Testis (tissue), 2 donors: ENCODE results near the gene SPIRE2.

Source experiments
- POLR2A ChIP-seq: fragments of 450-650 bp; IDR thresholded peaks from one replicate; pipeline ENCODE4 v1.6.1; 2017; ENCODE audit warnings: antibody characterized with exemption, mild to moderate bottlenecking, moderate library complexity
- TF ChIP-seq, protein P1 (sequence below), 3 experiments: fragments of 450-650 bp in 2 of 3; fragments of 200-600 bp in 1 of 3; sonication (generic) in 1 of 3; IDR thresholded peaks; one replicate each; pipeline ENCODE4 v1.5.1; 2016 to 2019; ENCODE audit warnings: antibody characterized with exemption in 3 of 3, mild to moderate bottlenecking in 2 of 3, moderate library complexity in 1 of 3

DNA sequence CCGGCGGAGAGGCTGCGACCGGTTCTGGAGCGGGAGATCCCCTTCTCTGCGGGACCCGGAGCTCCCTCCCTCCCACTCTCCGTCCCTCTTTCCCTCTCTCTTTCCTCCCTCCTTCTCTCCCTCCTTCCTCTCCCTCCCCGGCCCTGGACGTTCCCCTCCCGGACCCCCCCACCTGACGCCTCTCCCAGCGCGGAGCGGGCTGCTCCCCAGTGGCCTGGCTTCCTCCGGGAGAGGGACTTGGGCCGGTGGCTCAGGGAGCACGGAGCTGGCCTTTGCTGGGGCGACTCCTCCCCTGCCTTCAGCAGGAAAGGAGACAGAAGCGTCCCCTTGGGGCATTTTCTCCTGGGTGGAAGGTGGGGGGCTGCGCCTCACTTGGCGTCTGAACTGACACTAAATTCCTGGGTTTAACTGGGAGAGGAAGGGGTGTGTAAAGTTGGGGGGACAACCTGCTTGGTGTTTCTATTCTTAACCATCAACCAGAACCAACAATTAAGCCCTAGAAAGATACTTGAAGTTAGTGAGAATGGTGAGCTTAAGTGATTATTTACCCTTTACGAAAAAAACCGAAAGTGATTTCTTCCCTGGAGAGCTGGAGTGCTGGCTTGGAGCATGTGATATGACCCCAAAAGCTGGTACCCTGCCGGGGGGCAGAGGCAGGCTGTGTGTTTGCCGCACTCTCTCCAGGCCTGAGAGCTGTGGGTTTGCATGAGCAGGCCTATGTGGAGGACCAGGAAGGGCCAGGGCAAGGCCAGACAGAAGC lies 775 bp downstream of the SPIRE2 start:
- TF ChIP-seq, protein P1, sequence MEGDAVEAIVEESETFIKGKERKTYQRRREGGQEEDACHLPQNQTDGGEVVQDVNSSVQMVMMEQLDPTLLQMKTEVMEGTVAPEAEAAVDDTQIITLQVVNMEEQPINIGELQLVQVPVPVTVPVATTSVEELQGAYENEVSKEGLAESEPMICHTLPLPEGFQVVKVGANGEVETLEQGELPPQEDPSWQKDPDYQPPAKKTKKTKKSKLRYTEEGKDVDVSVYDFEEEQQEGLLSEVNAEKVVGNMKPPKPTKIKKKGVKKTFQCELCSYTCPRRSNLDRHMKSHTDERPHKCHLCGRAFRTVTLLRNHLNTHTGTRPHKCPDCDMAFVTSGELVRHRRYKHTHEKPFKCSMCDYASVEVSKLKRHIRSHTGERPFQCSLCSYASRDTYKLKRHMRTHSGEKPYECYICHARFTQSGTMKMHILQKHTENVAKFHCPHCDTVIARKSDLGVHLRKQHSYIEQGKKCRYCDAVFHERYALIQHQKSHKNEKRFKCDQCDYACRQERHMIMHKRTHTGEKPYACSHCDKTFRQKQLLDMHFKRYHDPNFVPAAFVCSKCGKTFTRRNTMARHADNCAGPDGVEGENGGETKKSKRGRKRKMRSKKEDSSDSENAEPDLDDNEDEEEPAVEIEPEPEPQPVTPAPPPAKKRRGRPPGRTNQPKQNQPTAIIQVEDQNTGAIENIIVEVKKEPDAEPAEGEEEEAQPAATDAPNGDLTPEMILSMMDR (IDR thresholded peaks at IDR 0.05) = no peak
- TF ChIP-seq POLR2A = no peak
